Kidney epithelial cell (primary cell): Measurements from ENCODE around the gene NEK5. TPM values are rescaled to one million over a fixed set of nuclear protein-coding genes. Genes with fewer than 3 reads are reported as not detected.

Experiments
- DNase-seq: peaks from one replicate; pipeline ENCODE4 v3.0.0-alpha.2; 2010; ENCODE audit warnings: low read depth
- H3K27me3 ChIP-seq: 2 replicates; pipeline ENCODE4 v1.6.0; 2011; ENCODE audit warnings: low read length; ENCODE audit not compliant: control insufficient read depth, insufficient read depth
- H3K36me3 ChIP-seq: 2 replicates; pipeline ENCODE4 v1.5.1; 2011; ENCODE audit warnings: low read length; ENCODE audit not compliant: control insufficient read depth, insufficient read depth
- H3K4me3 ChIP-seq: 2 replicates; pipeline ENCODE4 v1.5.1; 2011; ENCODE audit warnings: low read depth, mild to moderate bottlenecking, control low read depth, low read length
- CTCF ChIP-seq: IDR thresholded peaks from 2 replicates; pipeline ENCODE4 v1.5.1; 2011; ENCODE audit warnings: mild to moderate bottlenecking, moderate library complexity, low read length, control low read depth, inconsistent platforms; ENCODE audit not compliant: insufficient read depth, poor library complexity, severe bottlenecking
- total RNA-seq: library from RNA; depleted of rRNA; stranded (reverse); fragments of >200 nt; gene quantifications from 2 replicates; pipeline ENCODE4 v1.2.3, GENCODE V29; 2015

The NEK5 gene
- total RNA-seq, 1 donor from 2014 or later = 0.33 TPM

- no peaks in the 10 kb centered on the region for H3K27me3 ChIP-seq
- H3K4me3 ChIP-seq = no peak overlapping the region
- no peak for TF ChIP-seq CTCF
- no peak for DNase-seq
- H3K36me3 ChIP-seq = no peaks in the 10 kb centered on the region
Measured at GRCh38 chr13:52029569-52029968, 99.3 kb downstream of the NEK5 start.

- Histone ChIP-seq H3K27me3 (no peaks in the 10 kb centered on the region), H3K36me3 (no peaks in the 10 kb centered on the region), H3K4me3 (no peak overlapping the region)
- no peak for DNase-seq
- TF ChIP-seq CTCF = no peak
Measured at GRCh38 chr13:52027832-52028231, 101.0 kb downstream of the NEK5 start.

GRCh38 chr13:52026246-52026626, 102.6 kb downstream of the NEK5 start:
- Histone ChIP-seq H3K27me3 (no peaks in the 10 kb centered on the region), H3K4me3 (no peak overlapping the region), H3K36me3 (no peaks in the 10 kb centered on the region)
- no peak for TF ChIP-seq CTCF
- DNase-seq = no peak

- no peak for DNase-seq
- Histone ChIP-seq H3K36me3 (no peaks in the 10 kb centered on the region), H3K4me3 (no peak overlapping the region), H3K27me3 (no peaks in the 10 kb centered on the region)
- no peak for TF ChIP-seq CTCF
Measured at GRCh38 chr13:52025475-52026245, 103.2 kb downstream of the NEK5 start.

- H3K4me3 ChIP-seq = no peak within 1 kb of the TSS
- no peaks in the 10 kb centered on the region for H3K36me3 ChIP-seq
- no peaks in the 10 kb centered on the region for H3K27me3 ChIP-seq
- TF ChIP-seq CTCF = no peak
- no peak for DNase-seq
Measured at GRCh38 chr13:52024481-52024880, 104.4 kb downstream of the NEK5 start, which contains the start of gene UTP14C. Gene UTP14C, plus strand, starts transcription at chr13:52024691. Its CDS starts 4,114 bp downstream, at chr13:52028805.

GRCh38 chr13:52022356-52022755, 106.5 kb downstream of the NEK5 start:
- DNase-seq = no peak
- H3K4me3 ChIP-seq = no peak overlapping the region
- TF ChIP-seq CTCF = no peak
- no peaks in the 10 kb centered on the region for H3K36me3 ChIP-seq
- H3K27me3 ChIP-seq = no peaks in the 10 kb centered on the region
